Thyroid gland (tissue), 4 donors: Measurements from ENCODE around the gene MED14. TPM values are rescaled to one million over a fixed set of nuclear protein-coding genes. Genes with fewer than 3 reads are reported as not detected.

Experiments
- DNase-seq, 2 donors: peaks; one replicate each; pipeline ENCODE4 v3.0.0-alpha.2; 2019
- H3K27ac ChIP-seq, 3 donors: fragments of 200-600 bp; sonication (generic); 1 replicate in 2 of 3; 2 replicates in 1 of 3; pipeline ENCODE4 v1.5.1; 2016 to 2019; ENCODE audit warnings: mild to moderate bottlenecking in 1 of 3, moderate library complexity in 1 of 3
- H3K27me3 ChIP-seq: fragments of 200-600 bp; sonication (generic); one replicate; pipeline ENCODE4 v1.5.1; 2019
- H3K36me3 ChIP-seq, 2 donors: fragments of 200-600 bp; sonication (generic); one replicate each; pipeline ENCODE4 v1.5.1; 2016 to 2019
- H3K4me1 ChIP-seq, 2 donors: fragments of 200-600 bp; sonication (generic); one replicate each; pipeline ENCODE4 v1.5.1; 2017 to 2019
- H3K4me3 ChIP-seq, 3 donors: fragments of 200-600 bp; sonication (generic); replicated peaks in 1 of 3; 1 replicate in 2 of 3; 2 replicates in 1 of 3; pipeline ENCODE4 v1.5.1; 2016; ENCODE audit warnings: mild to moderate bottlenecking in 1 of 3
- H3K9me3 ChIP-seq: fragments of 200-600 bp; sonication (generic); one replicate; pipeline ENCODE4 v1.5.1; 2017
- CTCF ChIP-seq, 6 experiments: fragments of 200-600 bp in 3 of 6; fragments of 450-650 bp in 3 of 6; sonication (generic) in 3 of 6; IDR thresholded peaks; one replicate each; pipeline ENCODE4 v1.5.1; 2016 to 2019; ENCODE audit warnings: antibody characterized with exemption in 6 of 6, mild to moderate bottlenecking in 2 of 6, inconsistent platforms in 1 of 6, moderate library complexity in 1 of 6
- POLR2A ChIP-seq, 2 donors: fragments of 450-650 bp; IDR thresholded peaks; one replicate each; pipeline ENCODE4 v1.6.1; 2017; ENCODE audit warnings: antibody characterized with exemption in 2 of 2, mild to moderate bottlenecking in 2 of 2, moderate library complexity in 1 of 2
- WGBS, 2 donors: methylation state at CpG; one replicate each; pipeline ENCODE4 v1.1.5; 2017; 5-methylcytosine and 5-hydroxymethylcytosine counted together
- intact Hi-C: fragments of 100-400 bp; cut with DNase I; formaldehyde crosslinking; loops from one replicate; pipeline ENCODE4 v1.15.1; 2023
- total RNA-seq, 4 donors: library from RNA; depleted of rRNA; stranded (reverse); fragments of >200 nt; gene quantifications; one replicate each; pipeline ENCODE4 v1.2.3, GENCODE V29; 2016

The MED14 gene
- total RNA-seq, 4 donors from 2014 or later: 49.6 to 114 (median 78.3) TPM

- Histone ChIP-seq H3K9me3 (no peaks in the 10 kb centered on the region), H3K4me1 (no peaks in the 10 kb centered on the region), H3K27me3 (no peaks in the 10 kb centered on the region), H3K36me3 (no peaks in the 10 kb centered on the region), H3K4me3 (no peak overlapping the region), H3K27ac (peak overlapping the region in 2 of 3 donors; percentile 10 to 44)
- whole genome bisulfite sequencing, 2 donors: 26 to 29% methylated on average over 2 of the region's 2 CpGs
- no peak for DNase-seq
- intact Hi-C loops: loop anchor here (10.0 kb wide), 2 partner anchors 141 to 461 kb away; no protein-coding TSS in a partner anchor
- TF ChIP-seq POLR2A (IDR thresholded peaks at IDR 0.05) (no peak), CTCF (IDR thresholded peaks at IDR 0.05) (no peak)
Measured at GRCh38 chrX:40653535-40653934, 81.8 kb downstream of the MED14 start.

GRCh38 chrX:40652664-40653063 is 82.7 kb downstream of the MED14 start:
- Histone ChIP-seq H3K27ac (no peak overlapping the region), H3K27me3 (no peaks in the 10 kb centered on the region), H3K36me3 (no peaks in the 10 kb centered on the region), H3K4me1 (peaks cover 0 to 5% of the 10 kb centered on the region in 2 donors), H3K4me3 (no peak overlapping the region), H3K9me3 (no peaks in the 10 kb centered on the region)
- TF ChIP-seq POLR2A (IDR thresholded peaks at IDR 0.05) (no peak), CTCF (IDR thresholded peaks at IDR 0.05) (no peak)
- 72 to 94% methylated on average over 1 of the region's 1 CpG for WGBS, 2 donors
- intact Hi-C loops: loop anchor here (10.0 kb wide), 2 partner anchors 142 to 462 kb away; no protein-coding TSS in a partner anchor
- DNase-seq: no peak

- Histone ChIP-seq H3K9me3 (no peaks in the 10 kb centered on the region), H3K27me3 (no peaks in the 10 kb centered on the region), H3K36me3 (no peaks in the 10 kb centered on the region), H3K27ac (no peak overlapping the region), H3K4me3 (no peak overlapping the region), H3K4me1 (peaks cover 3 to 7% of the 10 kb centered on the region in 2 donors)
- DNase-seq: peak; percentile 63 to 73
- 0 to 1% methylated on average over 3 of the region's 3 CpGs for WGBS, 2 donors
- intact Hi-C loops: loop anchor here (10.0 kb wide), 2 partner anchors 143 to 463 kb away; no protein-coding TSS in a partner anchor
- TF ChIP-seq POLR2A (IDR thresholded peaks at IDR 0.05) (no peak), CTCF (IDR thresholded peaks at IDR 0.05) (peak in 5 of 6 experiments; percentile 55 to 83 (median 68))
Measured at GRCh38 chrX:40651620-40652223, 83.6 kb downstream of the MED14 start.

- H3K36me3 ChIP-seq: no peaks in the 10 kb centered on the region
- peak within 1 kb of the TSS; percentile 74 to 91 (median 80) for H3K27ac ChIP-seq
- 4 to 6% methylated on average over 9 to 14 of the region's 66 CpGs for WGBS, 2 donors
- intact Hi-C loops: loop anchor here (10.0 kb wide), 1 partner anchor 103 kb away; no protein-coding TSS in a partner anchor
- peak within 1 kb of the TSS in 2 of 3 donors; percentile 66 to 79 for H3K4me3 ChIP-seq
- TF ChIP-seq CTCF (IDR thresholded peaks at IDR 0.05) (no peak), POLR2A (IDR thresholded peaks at IDR 0.05) (peak; percentile 52 to 79)
- H3K4me1 ChIP-seq: peaks cover 11 to 20% of the 10 kb centered on the region in 2 donors
- peak; percentile 88 to 89 for DNase-seq
- no peaks in the 10 kb centered on the region for H3K9me3 ChIP-seq
- H3K27me3 ChIP-seq: no peaks in the 10 kb centered on the region
Measured at GRCh38 chrX:40647307-40648197, 87.8 kb downstream of the MED14 start, which contains the start of gene CXorf38. CXorf38 (minus strand) TSS chrX:40647561; CDS start chrX:40647520, 41 bp downstream.
